ENCODE results near the gene SMC3.

The SMC3 gene

GRCh38 chr10:110647136-110647430 lies 79.6 kb downstream of the SMC3 start:
- Histone ChIP-seq H3K9me3 (ENCODE audit: control extremely low read depth in 1 of 5, control insufficient read depth in 4 of 5, insufficient read depth in 2 of 5, low read depth in 1 of 5, low read length in 4 of 5) (peaks cover 0 to 3% (median 0%) of the 10 kb centered on the region in 5 experiments), H3K36me3 (ENCODE audit: control insufficient read depth in 4 of 4, insufficient read depth in 4 of 4, low read length in 3 of 4) (no peaks in the 10 kb centered on the region), H3K4me1 (ENCODE audit: control extremely low read depth in 1 of 4, control insufficient read depth in 4 of 4, insufficient read depth in 4 of 4, low read length in 3 of 4) (peaks cover 9 to 46% (median 30%) of the 10 kb centered on the region in 4 experiments), H3K27me3 (replicated peaks in 2 of 5; ENCODE audit: control insufficient read depth in 4 of 5, insufficient read depth in 5 of 5, low read length in 4 of 5) (peaks cover 18 to 60% (median 45%) of the 10 kb centered on the region in 5 experiments), H3K27ac (ENCODE audit: insufficient read depth in 1 of 2, low read depth in 1 of 2, low read length in 2 of 2, poor library complexity in 1 of 2, severe bottlenecking in 2 of 2) (no peak overlapping the region), H3K4me3 (ENCODE audit: control insufficient read depth in 1 of 7, extremely low read depth in 1 of 7, insufficient read depth in 4 of 7, low read depth in 2 of 7, low read length in 6 of 7) (no peak overlapping the region)
- POLR2A ChIA-PET = no interaction called here
- CTCF ChIA-PET = interaction anchor here (0.9 to 2.2 kb wide), 5 partner anchors 10 to 37 kb away, joined by 3 to 10 read pairs (median 3); no protein-coding TSS in a partner anchor
- DNase-seq = no peak
- no CpG with 5 or more reads among the region's 3 CpGs for WGBS (ENCODE audit: insufficient coverage)

- 100% methylated on average over 1 of the region's 3 CpGs for WGBS (ENCODE audit: insufficient coverage)
- Histone ChIP-seq H3K27me3 (replicated peaks in 2 of 5; ENCODE audit: control insufficient read depth in 4 of 5, insufficient read depth in 5 of 5, low read length in 4 of 5) (peaks cover 14 to 42% (median 29%) of the 10 kb centered on the region in 5 experiments), H3K27ac (ENCODE audit: insufficient read depth in 1 of 2, low read depth in 1 of 2, low read length in 2 of 2, poor library complexity in 1 of 2, severe bottlenecking in 2 of 2) (no peak overlapping the region), H3K36me3 (ENCODE audit: control insufficient read depth in 4 of 4, insufficient read depth in 4 of 4, low read length in 3 of 4) (no peaks in the 10 kb centered on the region), H3K4me3 (ENCODE audit: control insufficient read depth in 1 of 7, extremely low read depth in 1 of 7, insufficient read depth in 4 of 7, low read depth in 2 of 7, low read length in 6 of 7) (no peak overlapping the region), H3K9me3 (ENCODE audit: control extremely low read depth in 1 of 5, control insufficient read depth in 4 of 5, insufficient read depth in 2 of 5, low read depth in 1 of 5, low read length in 4 of 5) (peaks cover 0 to 3% (median 0%) of the 10 kb centered on the region in 5 experiments), H3K4me1 (ENCODE audit: control extremely low read depth in 1 of 4, control insufficient read depth in 4 of 4, insufficient read depth in 4 of 4, low read length in 3 of 4) (peaks cover 9 to 37% (median 20%) of the 10 kb centered on the region in 4 experiments)
- CTCF ChIA-PET = interaction anchor here (0.8 to 1.6 kb wide), 5 partner anchors 7 to 32 kb away, joined by 3 to 11 read pairs (median 4); no protein-coding TSS in a partner anchor
- POLR2A ChIA-PET = no interaction called here
- no peak for DNase-seq
These were observed 81.3 kb downstream of the SMC3 start for GRCh38 chr10:110648692-110649346.

GRCh38 chr10:110649347-110650264 lies 82.1 kb downstream of the SMC3 start:
- H3K9me3 ChIP-seq (ENCODE audit: control extremely low read depth in 1 of 5, control insufficient read depth in 4 of 5, insufficient read depth in 2 of 5, low read depth in 1 of 5, low read length in 4 of 5) = peaks cover 0 to 3% (median 0%) of the 10 kb centered on the region in 5 experiments
- ChIA-PET POLR2A (no interaction called here), CTCF (interaction anchor here (0.8 to 1.6 kb wide), 7 partner anchors 8 to 38 kb away, joined by 3 to 11 read pairs (median 3); no protein-coding TSS in a partner anchor)
- H3K36me3 ChIP-seq (ENCODE audit: control insufficient read depth in 4 of 4, insufficient read depth in 4 of 4, low read length in 3 of 4) = no peaks in the 10 kb centered on the region
- no peak overlapping the region for H3K27ac ChIP-seq (ENCODE audit: insufficient read depth in 1 of 2, low read depth in 1 of 2, low read length in 2 of 2, poor library complexity in 1 of 2, severe bottlenecking in 2 of 2)
- WGBS (ENCODE audit: insufficient coverage) = 88% methylated on average over 3 of the region's 6 CpGs
- peaks cover 14 to 34% (median 29%) of the 10 kb centered on the region in 5 experiments for H3K27me3 ChIP-seq (replicated peaks in 2 of 5; ENCODE audit: control insufficient read depth in 4 of 5, insufficient read depth in 5 of 5, low read length in 4 of 5)
- peak in 2 of 3 donors; percentile 46 to 60 for DNase-seq
- peaks cover 5 to 31% (median 15%) of the 10 kb centered on the region in 4 experiments for H3K4me1 ChIP-seq (ENCODE audit: control extremely low read depth in 1 of 4, control insufficient read depth in 4 of 4, insufficient read depth in 4 of 4, low read length in 3 of 4)
- no peak overlapping the region for H3K4me3 ChIP-seq (ENCODE audit: control insufficient read depth in 1 of 7, extremely low read depth in 1 of 7, insufficient read depth in 4 of 7, low read depth in 2 of 7, low read length in 6 of 7)

GRCh38 chr10:110650265-110650668 lies 82.8 kb downstream of the SMC3 start:
- Histone ChIP-seq H3K4me1 (ENCODE audit: control extremely low read depth in 1 of 4, control insufficient read depth in 4 of 4, insufficient read depth in 4 of 4, low read length in 3 of 4) (peaks cover 4 to 28% (median 14%) of the 10 kb centered on the region in 4 experiments), H3K36me3 (ENCODE audit: control insufficient read depth in 4 of 4, insufficient read depth in 4 of 4, low read length in 3 of 4) (no peaks in the 10 kb centered on the region), H3K9me3 (ENCODE audit: control extremely low read depth in 1 of 5, control insufficient read depth in 4 of 5, insufficient read depth in 2 of 5, low read depth in 1 of 5, low read length in 4 of 5) (peaks cover 0 to 3% (median 0%) of the 10 kb centered on the region in 5 experiments), H3K4me3 (ENCODE audit: control insufficient read depth in 1 of 7, extremely low read depth in 1 of 7, insufficient read depth in 4 of 7, low read depth in 2 of 7, low read length in 6 of 7) (no peak overlapping the region), H3K27ac (ENCODE audit: insufficient read depth in 1 of 2, low read depth in 1 of 2, low read length in 2 of 2, poor library complexity in 1 of 2, severe bottlenecking in 2 of 2) (no peak overlapping the region), H3K27me3 (replicated peaks in 2 of 5; ENCODE audit: control insufficient read depth in 4 of 5, insufficient read depth in 5 of 5, low read length in 4 of 5) (peaks cover 8 to 28% (median 22%) of the 10 kb centered on the region in 5 experiments)
- POLR2A ChIA-PET = no interaction called here
- CTCF ChIA-PET = interaction anchor here (1.4 to 1.6 kb wide), 4 partner anchors 8 to 39 kb away, joined by 3 to 6 read pairs (median 4); no protein-coding TSS in a partner anchor
- WGBS (ENCODE audit: insufficient coverage) = 86% methylated on average over 1 of the region's 1 CpG
- DNase-seq = peak in 1 of 3 donors; percentile 39

GRCh38 chr10:110651044-110651958 lies 83.8 kb downstream of the SMC3 start:
- Histone ChIP-seq H3K27me3 (replicated peaks in 2 of 5; ENCODE audit: control insufficient read depth in 4 of 5, insufficient read depth in 5 of 5, low read length in 4 of 5) (peaks cover 6 to 18% (median 15%) of the 10 kb centered on the region in 5 experiments), H3K4me1 (ENCODE audit: control extremely low read depth in 1 of 4, control insufficient read depth in 4 of 4, insufficient read depth in 4 of 4, low read length in 3 of 4) (peaks cover 4 to 28% (median 14%) of the 10 kb centered on the region in 4 experiments), H3K36me3 (ENCODE audit: control insufficient read depth in 4 of 4, insufficient read depth in 4 of 4, low read length in 3 of 4) (no peaks in the 10 kb centered on the region), H3K27ac (ENCODE audit: insufficient read depth in 1 of 2, low read depth in 1 of 2, low read length in 2 of 2, poor library complexity in 1 of 2, severe bottlenecking in 2 of 2) (no peak overlapping the region), H3K9me3 (ENCODE audit: control extremely low read depth in 1 of 5, control insufficient read depth in 4 of 5, insufficient read depth in 2 of 5, low read depth in 1 of 5, low read length in 4 of 5) (peaks cover 0 to 3% (median 0%) of the 10 kb centered on the region in 5 experiments), H3K4me3 (ENCODE audit: control insufficient read depth in 1 of 7, extremely low read depth in 1 of 7, insufficient read depth in 4 of 7, low read depth in 2 of 7, low read length in 6 of 7) (peak overlapping the region in 2 of 7 experiments; percentile 4 to 55)
- 3% methylated on average over 9 of the region's 12 CpGs for WGBS (ENCODE audit: insufficient coverage)
- DNase-seq = peak in 2 of 3 donors; percentile 74 to 83
- ChIA-PET POLR2A (no interaction called here), CTCF (interaction anchor here (0.8 to 1.0 kb wide), 2 partner anchors 21 to 32 kb away, joined by 3 to 5 read pairs; no protein-coding TSS in a partner anchor)

- Histone ChIP-seq H3K4me3 (ENCODE audit: control insufficient read depth in 1 of 7, extremely low read depth in 1 of 7, insufficient read depth in 4 of 7, low read depth in 2 of 7, low read length in 6 of 7) (no peak overlapping the region), H3K27me3 (replicated peaks in 2 of 5; ENCODE audit: control insufficient read depth in 4 of 5, insufficient read depth in 5 of 5, low read length in 4 of 5) (peaks cover 2 to 11% (median 8%) of the 10 kb centered on the region in 5 experiments), H3K36me3 (ENCODE audit: control insufficient read depth in 4 of 4, insufficient read depth in 4 of 4, low read length in 3 of 4) (no peaks in the 10 kb centered on the region), H3K9me3 (ENCODE audit: control extremely low read depth in 1 of 5, control insufficient read depth in 4 of 5, insufficient read depth in 2 of 5, low read depth in 1 of 5, low read length in 4 of 5) (peaks cover 0 to 2% (median 0%) of the 10 kb centered on the region in 5 experiments), H3K27ac (ENCODE audit: insufficient read depth in 1 of 2, low read depth in 1 of 2, low read length in 2 of 2, poor library complexity in 1 of 2, severe bottlenecking in 2 of 2) (no peak overlapping the region), H3K4me1 (ENCODE audit: control extremely low read depth in 1 of 4, control insufficient read depth in 4 of 4, insufficient read depth in 4 of 4, low read length in 3 of 4) (peaks cover 4 to 28% (median 14%) of the 10 kb centered on the region in 4 experiments)
- 84% methylated on average over 4 of the region's 6 CpGs for WGBS (ENCODE audit: insufficient coverage)
- DNase-seq = no peak
- ChIA-PET CTCF (interaction anchor here (0.6 to 2.1 kb wide), 4 partner anchors 19 to 567 kb away, joined by 3 to 8 read pairs (median 3); no protein-coding TSS in a partner anchor), POLR2A (no interaction called here)
These were observed 85.1 kb downstream of the SMC3 start for GRCh38 chr10:110652475-110653118.
